ENCODE data around the gene PTH2R. TPM values are rescaled to one million over a fixed set of nuclear protein-coding genes. Genes with fewer than 3 reads are reported as not detected.

PTH2R gene
- polyA plus RNA-seq, 1 donor (not counting 4 experiments of a cell fraction or from before 2014, with no cell fraction given), result not detected

- Histone ChIP-seq H3K4me1 (ENCODE audit: control insufficient read depth, extremely low read depth, insufficient read depth, low read length) (no peaks in the 10 kb centered on the region), H4K20me1 (ENCODE audit: control insufficient read depth, extremely low read depth, insufficient read depth, low read length) (no peaks in the 10 kb centered on the region), H3K9ac (ENCODE audit: control insufficient read depth, extremely low read depth, insufficient read depth, low read length) (no peak overlapping the region), H3K36me3 (ENCODE audit: control insufficient read depth in 2 of 2, extremely low read depth in 1 of 2, insufficient read depth in 2 of 2, low read length in 2 of 2) (no peaks in the 10 kb centered on the region), H3K79me2 (ENCODE audit: control insufficient read depth, insufficient read depth, low read length) (no peaks in the 10 kb centered on the region), H3K4me2 (ENCODE audit: control insufficient read depth, extremely low read depth, insufficient read depth, low read depth, low read length) (no peak overlapping the region), H3K27ac (ENCODE audit: control insufficient read depth, insufficient read depth, low read length) (no peak overlapping the region), H3K9me1 (ENCODE audit: control insufficient read depth, extremely low read depth, insufficient read depth, low read length) (no peaks in the 10 kb centered on the region), H3K9me3 (ENCODE audit: control insufficient read depth, low read depth, low read length) (no peaks in the 10 kb centered on the region), H3K27me3 (ENCODE audit: control insufficient read depth, extremely low read depth, insufficient read depth, low read length) (no peaks in the 10 kb centered on the region), H2AFZ (ENCODE audit: control insufficient read depth, low read length) (no peak overlapping the region), H3K4me3 (ENCODE audit: control insufficient read depth in 2 of 3, extremely low read depth in 1 of 3, insufficient read depth in 2 of 3, low read depth in 1 of 3, low read length in 3 of 3) (no peak overlapping the region)
- TF ChIP-seq EZH2 (IDR thresholded peaks at IDR 0.05; ENCODE audit: low read length), result no peak
- no peak for TF ChIP-seq CTCF (optimal IDR thresholded peaks at IDR 0.05 in 1 of 3, IDR thresholded peaks at IDR 0.05 in 1 of 3, conservative IDR thresholded peaks at IDR 0.05 in 1 of 3; ENCODE audit: extremely low read depth in 1 of 3, insufficient read depth in 2 of 3, low read length in 3 of 3)
- no peak for FAIRE-seq
- no peak for DNase-seq (ENCODE audit: low read depth, low spot score)
- dilution Hi-C loops (cut with MboI; ENCODE audit: extremely low pct_ligation_motif_present, low sequenced_read_pairs), result no loop called here
Observed at GRCh38 chr2:208542465-208543041, 136.0 kb downstream of the PTH2R start.

Other genes starting within 250 kb of the PTH2R start
- gene CRYGA, start 243.2 kb upstream of the PTH2R start, polyA plus RNA-seq, result not detected in 3 replicates
- not detected in 3 replicates for gene C2orf80, start 216.8 kb upstream of the PTH2R start, polyA plus RNA-seq
- gene IDH1, start 151.7 kb upstream of the PTH2R start, polyA plus RNA-seq, result 96.3 to 160 TPM (median 116 TPM) in 3 replicates
- gene PIKFYVE, start 140.5 kb upstream of the PTH2R start, polyA plus RNA-seq, result 12.7 to 18.4 TPM (median 13.5 TPM) in 3 replicates

Measured in keratinocyte (primary cell).